Fibroblast of villous mesenchyme (primary cell): Measurements from ENCODE around the gene SYNC. TPM values are rescaled to one million over a fixed set of nuclear protein-coding genes. Genes with fewer than 3 reads are reported as not detected.
"Not testable (repeated sequence)": the region's sequence is repeated elsewhere in the genome, so short reads cannot be mapped to it uniquely, and the experiment has no call there.

Source experiments
- DNase-seq: peaks from one replicate; pipeline ENCODE4 v3.0.0-alpha.2; 2010; ENCODE audit warnings: low read depth
- H3K4me3 ChIP-seq: 2 replicates; pipeline ENCODE4 v1.5.1; 2011; ENCODE audit warnings: low read depth, mild to moderate bottlenecking, low read length
- total RNA-seq: library from RNA; depleted of rRNA; stranded (reverse); fragments of >200 nt; gene quantifications from 2 replicates; pipeline ENCODE4 v1.2.3, GENCODE V29; 2012
- TF ChIP-seq, protein P1 (sequence below): IDR thresholded peaks from 2 replicates; pipeline ENCODE4 v1.5.1; 2012; ENCODE audit warnings: low read depth, mild to moderate bottlenecking, low read length; ENCODE audit not compliant: insufficient read depth

Gene SYNC
- total RNA-seq, 1 donor = 72.5 TPM

GRCh38 chr1:32715901-32716311 is 13.3 kb upstream of the SYNC start:
- no peak overlapping the region for H3K4me3 ChIP-seq
- DNase-seq = no peak
- TF ChIP-seq, protein P1, sequence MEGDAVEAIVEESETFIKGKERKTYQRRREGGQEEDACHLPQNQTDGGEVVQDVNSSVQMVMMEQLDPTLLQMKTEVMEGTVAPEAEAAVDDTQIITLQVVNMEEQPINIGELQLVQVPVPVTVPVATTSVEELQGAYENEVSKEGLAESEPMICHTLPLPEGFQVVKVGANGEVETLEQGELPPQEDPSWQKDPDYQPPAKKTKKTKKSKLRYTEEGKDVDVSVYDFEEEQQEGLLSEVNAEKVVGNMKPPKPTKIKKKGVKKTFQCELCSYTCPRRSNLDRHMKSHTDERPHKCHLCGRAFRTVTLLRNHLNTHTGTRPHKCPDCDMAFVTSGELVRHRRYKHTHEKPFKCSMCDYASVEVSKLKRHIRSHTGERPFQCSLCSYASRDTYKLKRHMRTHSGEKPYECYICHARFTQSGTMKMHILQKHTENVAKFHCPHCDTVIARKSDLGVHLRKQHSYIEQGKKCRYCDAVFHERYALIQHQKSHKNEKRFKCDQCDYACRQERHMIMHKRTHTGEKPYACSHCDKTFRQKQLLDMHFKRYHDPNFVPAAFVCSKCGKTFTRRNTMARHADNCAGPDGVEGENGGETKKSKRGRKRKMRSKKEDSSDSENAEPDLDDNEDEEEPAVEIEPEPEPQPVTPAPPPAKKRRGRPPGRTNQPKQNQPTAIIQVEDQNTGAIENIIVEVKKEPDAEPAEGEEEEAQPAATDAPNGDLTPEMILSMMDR = no peak

DNA sequence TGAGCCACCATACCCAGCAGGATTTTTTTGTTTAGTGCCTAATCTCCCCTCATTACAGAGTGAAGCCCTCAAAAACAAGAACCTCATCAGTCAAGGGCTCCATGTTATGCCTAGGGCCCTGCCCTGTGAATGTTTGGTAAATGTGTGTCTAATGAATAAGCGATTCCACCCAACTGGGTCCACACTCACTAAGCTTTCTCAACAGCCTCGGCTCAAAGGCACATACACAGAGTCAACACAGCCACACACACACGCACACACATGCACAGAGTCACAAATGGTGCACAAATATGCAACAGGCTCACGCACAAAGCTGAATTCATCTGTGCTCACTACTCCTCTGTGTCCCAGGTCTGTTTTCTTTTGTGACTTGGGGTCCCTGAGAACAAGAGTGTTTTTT is 11.7 kb upstream of the SYNC start:
- no peak overlapping the region for H3K4me3 ChIP-seq

DNA sequence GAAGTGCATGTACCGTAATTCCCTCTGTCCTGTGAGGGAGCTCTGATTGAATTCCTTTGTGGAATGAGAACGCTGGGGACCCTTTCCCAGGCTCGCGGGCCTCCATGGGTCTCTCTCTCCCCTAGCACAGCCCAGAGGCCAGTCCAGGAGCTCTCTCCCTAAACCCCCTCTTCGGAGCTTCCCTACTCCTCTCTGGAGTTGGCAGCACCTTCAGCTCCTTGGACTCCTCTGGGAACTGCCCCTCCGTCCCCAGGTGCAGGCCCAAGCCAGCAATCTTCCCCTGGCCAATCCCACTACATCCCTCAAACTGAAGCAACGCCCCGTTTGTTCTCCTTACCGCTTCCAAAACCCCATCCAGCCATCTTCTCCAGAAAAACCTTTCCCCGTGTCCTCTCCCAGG is 10.5 kb upstream of the SYNC start:
- TF ChIP-seq, protein P1 = no peak
- no peak for DNase-seq
- H3K4me3 ChIP-seq = no peak overlapping the region

More for the DNA sequence above, 11.7 kb upstream of the SYNC start:
- TF ChIP-seq, protein P1 = no peak
- no peak for DNase-seq

- H3K4me3 ChIP-seq, DNase-seq: not testable (repeated sequence)
Measured at GRCh38 chr1:32711221-32711620, 8.7 kb upstream of the SYNC start.

GRCh38 chr1:32709476-32709875 is 6.9 kb upstream of the SYNC start:
- H3K4me3 ChIP-seq = no peak overlapping the region
- no peak for DNase-seq
- TF ChIP-seq, protein P1 = no peak

DNA sequence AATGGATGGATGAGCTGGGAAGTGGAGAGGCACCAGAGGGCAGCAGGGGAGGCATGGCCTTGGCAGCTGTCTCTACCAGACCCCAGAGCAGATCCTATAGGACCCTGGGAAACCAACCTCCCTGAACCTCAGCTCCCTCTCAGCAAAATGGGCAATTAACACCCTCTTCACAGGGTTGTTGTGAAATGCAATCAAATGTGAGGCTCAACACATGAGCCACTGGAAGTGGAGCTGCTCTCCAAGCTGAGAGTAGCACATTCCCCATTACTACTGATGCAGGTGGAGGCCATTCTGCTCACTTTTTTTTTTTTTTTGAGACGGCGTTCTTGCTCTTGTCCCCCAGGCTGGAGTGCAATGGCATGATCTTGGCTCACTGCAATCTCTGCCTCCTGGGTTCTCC is 6.5 kb upstream of the SYNC start:
- no peak overlapping the region for H3K4me3 ChIP-seq
- no peak for DNase-seq
- TF ChIP-seq, protein P1 = no peak

GRCh38 chr1:32706491-32706890 is 3.9 kb upstream of the SYNC start:
- no peak for DNase-seq
- TF ChIP-seq, protein P1 = no peak
- no peak overlapping the region for H3K4me3 ChIP-seq
